Uterus (tissue), 2 donors: ENCODE data around the gene ZNF860.

Experiments used
- CTCF ChIP-seq, 4 experiments: fragments of 200-600 bp in 2 of 4; fragments of 450-650 bp in 2 of 4; sonication (generic) in 2 of 4; IDR thresholded peaks; one replicate each; pipeline ENCODE4 v1.5.1; 2016 to 2019; ENCODE audit warnings: antibody characterized with exemption in 4 of 4, mild to moderate bottlenecking in 2 of 4, moderate library complexity in 1 of 4
- POLR2A ChIP-seq, 2 donors: fragments of 450-650 bp; IDR thresholded peaks; one replicate each; pipeline ENCODE4 v1.6.1; 2016; ENCODE audit warnings: antibody characterized with exemption in 2 of 2, mild to moderate bottlenecking in 1 of 2, moderate library complexity in 1 of 2

GRCh38 chr3:31958701-31959152 lies 22.8 kb upstream of the ZNF860 start:
- no peak for TF ChIP-seq CTCF (IDR thresholded peaks at IDR 0.05)
- no peak for TF ChIP-seq POLR2A (IDR thresholded peaks at IDR 0.05)
